KMS-11 (cell line): ENCODE data around the gene NSUN3.
"Not testable (repeated sequence)": the region's sequence is repeated elsewhere in the genome, so short reads cannot be mapped to it uniquely, and the experiment has no call there.

Experiments
- H2AFZ ChIP-seq: fragments of 200-600 bp; sonication (generic); 2 replicates; pipeline ENCODE4 v1.6.1; 2016; ENCODE audit warnings: antibody characterized with exemption, mixed run types, low read depth
- H3K27ac ChIP-seq: fragments of 200-600 bp; sonication (generic); 2 replicates; pipeline ENCODE4 v1.6.1; 2016; ENCODE audit warnings: mild to moderate bottlenecking, mixed run types
- H3K27me3 ChIP-seq: fragments of 200-600 bp; sonication (generic); 2 replicates; pipeline ENCODE4 v1.6.1; 2017; ENCODE audit warnings: mild to moderate bottlenecking, low read depth, mixed run types, moderate library complexity; ENCODE audit not compliant: insufficient read depth
- H3K36me3 ChIP-seq: fragments of 200-600 bp; sonication (generic); 2 replicates; pipeline ENCODE4 v1.6.1; 2017; ENCODE audit warnings: mild to moderate bottlenecking, mixed run types; ENCODE audit not compliant: insufficient read depth
- H3K4me1 ChIP-seq: fragments of 200-600 bp; sonication (generic); 2 replicates; pipeline ENCODE4 v1.6.1; 2016; ENCODE audit warnings: mild to moderate bottlenecking, low read depth, mixed run types; ENCODE audit not compliant: poor library complexity, severe bottlenecking
- H3K4me2 ChIP-seq: fragments of 200-600 bp; sonication (generic); 2 replicates; pipeline ENCODE4 v1.7.0; 2016; ENCODE audit warnings: mild to moderate bottlenecking, mixed run types
- H3K4me3 ChIP-seq: fragments of 200-600 bp; sonication (generic); IDR thresholded peaks from 2 replicates; pipeline ENCODE4 v1.6.1; 2017; ENCODE audit warnings: low read depth, low read length, mixed read lengths; ENCODE audit not compliant: insufficient read depth
- H3K79me2 ChIP-seq: fragments of 200-600 bp; sonication (generic); 2 replicates; pipeline ENCODE4 v1.6.1; 2016; ENCODE audit warnings: low read depth, mixed run types; ENCODE audit not compliant: insufficient read depth
- H3K9ac ChIP-seq: fragments of 200-600 bp; sonication (generic); 2 replicates; pipeline ENCODE4 v1.6.1; 2016; ENCODE audit warnings: mild to moderate bottlenecking, mixed run types
- H4K20me1 ChIP-seq: fragments of 200-600 bp; sonication (generic); 2 replicates; pipeline ENCODE4 v1.6.1; 2016; ENCODE audit warnings: mild to moderate bottlenecking, mixed run types; ENCODE audit not compliant: insufficient read depth
- TF ChIP-seq, protein P1 (sequence below): fragments of 200-600 bp; sonication (generic); conservative IDR thresholded peaks from 2 replicates; pipeline ENCODE4 v1.6.1; 2017; ENCODE audit warnings: low read depth, mild to moderate bottlenecking, antibody characterized with exemption, low read length, moderate library complexity, mixed read lengths

Gene NSUN3

GRCh38 chr3:94043285-94043684 lies 19.6 kb upstream of the NSUN3 start:
- no peaks in the 10 kb centered on the region for H3K27me3 ChIP-seq
- H3K4me3 ChIP-seq: no peak overlapping the region
- no peaks in the 10 kb centered on the region for H3K36me3 ChIP-seq
- H3K9ac ChIP-seq: no peak overlapping the region
- TF ChIP-seq, protein P1, sequence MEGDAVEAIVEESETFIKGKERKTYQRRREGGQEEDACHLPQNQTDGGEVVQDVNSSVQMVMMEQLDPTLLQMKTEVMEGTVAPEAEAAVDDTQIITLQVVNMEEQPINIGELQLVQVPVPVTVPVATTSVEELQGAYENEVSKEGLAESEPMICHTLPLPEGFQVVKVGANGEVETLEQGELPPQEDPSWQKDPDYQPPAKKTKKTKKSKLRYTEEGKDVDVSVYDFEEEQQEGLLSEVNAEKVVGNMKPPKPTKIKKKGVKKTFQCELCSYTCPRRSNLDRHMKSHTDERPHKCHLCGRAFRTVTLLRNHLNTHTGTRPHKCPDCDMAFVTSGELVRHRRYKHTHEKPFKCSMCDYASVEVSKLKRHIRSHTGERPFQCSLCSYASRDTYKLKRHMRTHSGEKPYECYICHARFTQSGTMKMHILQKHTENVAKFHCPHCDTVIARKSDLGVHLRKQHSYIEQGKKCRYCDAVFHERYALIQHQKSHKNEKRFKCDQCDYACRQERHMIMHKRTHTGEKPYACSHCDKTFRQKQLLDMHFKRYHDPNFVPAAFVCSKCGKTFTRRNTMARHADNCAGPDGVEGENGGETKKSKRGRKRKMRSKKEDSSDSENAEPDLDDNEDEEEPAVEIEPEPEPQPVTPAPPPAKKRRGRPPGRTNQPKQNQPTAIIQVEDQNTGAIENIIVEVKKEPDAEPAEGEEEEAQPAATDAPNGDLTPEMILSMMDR: no peak
- no peak overlapping the region for H3K4me2 ChIP-seq
- no peaks in the 10 kb centered on the region for H3K79me2 ChIP-seq
- no peaks in the 10 kb centered on the region for H4K20me1 ChIP-seq
- H2AFZ ChIP-seq: no peak overlapping the region
- H3K27ac ChIP-seq: no peak overlapping the region
- H3K4me1 ChIP-seq: no peaks in the 10 kb centered on the region

DNA sequence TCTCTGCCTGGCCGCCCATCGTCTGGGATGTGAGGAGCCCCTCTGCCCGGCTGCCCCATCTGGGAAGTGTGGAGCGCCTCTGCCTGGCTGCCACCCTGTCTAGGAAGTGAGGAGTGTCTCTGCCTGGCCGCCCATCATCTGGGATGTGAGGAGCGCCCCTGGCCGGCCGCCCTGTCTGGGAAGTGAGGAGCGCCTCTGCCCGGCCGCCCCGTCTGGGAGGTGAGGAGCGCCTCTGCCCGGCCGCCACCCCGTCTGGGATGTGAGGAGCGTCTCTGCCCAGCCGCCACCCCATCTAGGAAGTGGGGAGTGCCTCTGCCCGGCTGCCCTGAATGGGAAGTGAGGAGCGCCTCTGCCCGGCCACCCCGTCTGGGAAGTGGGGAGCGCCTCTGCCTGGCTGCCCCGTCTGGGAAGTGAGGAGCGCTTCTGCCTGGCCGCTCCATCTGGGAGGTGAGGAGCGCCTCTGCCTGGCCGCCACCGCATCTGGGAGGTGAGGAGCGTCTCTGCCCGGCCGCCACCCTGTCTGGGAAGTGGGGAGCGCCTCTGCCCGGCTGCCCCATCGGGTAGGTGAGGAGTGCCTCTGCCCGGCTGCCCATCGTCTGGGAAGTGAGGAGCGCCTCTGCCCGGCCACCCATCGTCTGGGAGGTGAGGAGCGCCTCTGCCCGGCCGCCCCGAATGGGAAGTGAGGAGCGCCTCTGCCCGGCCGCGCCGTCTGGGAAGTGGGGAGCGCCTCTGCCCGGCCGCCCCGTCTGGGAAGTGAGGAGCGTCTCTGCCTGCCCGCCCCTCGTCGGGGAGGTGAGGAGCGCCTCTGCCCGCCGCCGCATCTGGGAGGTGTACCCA lies 18.5 kb upstream of the NSUN3 start:
- not testable (repeated sequence) for H3K9ac ChIP-seq, H2AFZ ChIP-seq, H3K36me3 ChIP-seq, H3K27me3 ChIP-seq, H3K4me2 ChIP-seq, H3K4me1 ChIP-seq, H3K79me2 ChIP-seq, H4K20me1 ChIP-seq, H3K27ac ChIP-seq, H3K4me3 ChIP-seq

GRCh38 chr3:94046533-94046932 lies 16.3 kb upstream of the NSUN3 start:
- Histone ChIP-seq H2AFZ (no peak overlapping the region), H3K27ac (no peak overlapping the region)

DNA sequence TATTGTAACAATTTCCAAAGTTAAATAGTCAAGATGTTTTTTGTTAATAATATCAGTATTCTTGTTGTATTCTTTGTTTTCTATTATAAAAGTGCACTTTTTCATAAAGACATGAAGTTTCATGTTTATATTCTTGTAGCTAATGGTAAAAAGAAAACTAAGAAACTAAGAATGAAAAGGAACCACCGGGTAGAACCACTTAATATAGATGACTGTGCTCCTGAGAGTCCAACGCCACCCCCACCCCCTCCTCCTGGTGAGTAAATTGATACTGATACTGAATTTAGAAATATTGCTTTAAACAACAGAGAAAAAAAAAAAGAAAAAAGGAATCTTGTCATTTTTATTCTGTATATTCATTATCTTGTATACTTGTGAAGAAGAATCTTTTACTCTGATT lies 13.6 kb upstream of the NSUN3 start:
- H3K9ac ChIP-seq: no peak overlapping the region
- no peaks in the 10 kb centered on the region for H3K4me1 ChIP-seq
- no peak overlapping the region for H3K4me3 ChIP-seq
- no peak overlapping the region for H3K4me2 ChIP-seq
- H4K20me1 ChIP-seq: no peaks in the 10 kb centered on the region
- H2AFZ ChIP-seq: no peak overlapping the region
- TF ChIP-seq, protein P1: no peak
- no peak overlapping the region for H3K27ac ChIP-seq
- no peaks in the 10 kb centered on the region for H3K79me2 ChIP-seq
- no peaks in the 10 kb centered on the region for H3K27me3 ChIP-seq
- no peaks in the 10 kb centered on the region for H3K36me3 ChIP-seq

More at GRCh38 chr3:94046533-94046932, 16.3 kb upstream of the NSUN3 start:
- H3K79me2 ChIP-seq: no peaks in the 10 kb centered on the region
- H3K4me3 ChIP-seq: no peak overlapping the region
- H3K9ac ChIP-seq: no peak overlapping the region
- no peaks in the 10 kb centered on the region for H3K4me1 ChIP-seq
- TF ChIP-seq, protein P1: no peak
- no peak overlapping the region for H3K4me2 ChIP-seq
- no peaks in the 10 kb centered on the region for H3K27me3 ChIP-seq
- H3K36me3 ChIP-seq: no peaks in the 10 kb centered on the region
- H4K20me1 ChIP-seq: no peaks in the 10 kb centered on the region

GRCh38 chr3:94050546-94050945 lies 12.3 kb upstream of the NSUN3 start:
- Histone ChIP-seq H3K36me3 (no peaks in the 10 kb centered on the region), H3K27me3 (no peaks in the 10 kb centered on the region), H3K4me3 (no peak overlapping the region), H3K4me2 (no peak overlapping the region), H2AFZ (no peak overlapping the region), H4K20me1 (no peaks in the 10 kb centered on the region), H3K9ac (no peak overlapping the region), H3K4me1 (no peaks in the 10 kb centered on the region), H3K79me2 (no peaks in the 10 kb centered on the region), H3K27ac (no peak overlapping the region)
- TF ChIP-seq, protein P1: no peak
